ENCODE results near the gene KCTD17. TPM values are rescaled to one million over a fixed set of nuclear protein-coding genes. Genes with fewer than 3 reads are reported as not detected.
A peak's percentile ranks its signal among the peaks of the same experiment; 100 is the strongest.

KCTD17 gene
- total RNA-seq (10 to 100 TPM; 40.8 to 44.8 TPM), polyA plus RNA-seq (12.9 TPM)

DNA sequence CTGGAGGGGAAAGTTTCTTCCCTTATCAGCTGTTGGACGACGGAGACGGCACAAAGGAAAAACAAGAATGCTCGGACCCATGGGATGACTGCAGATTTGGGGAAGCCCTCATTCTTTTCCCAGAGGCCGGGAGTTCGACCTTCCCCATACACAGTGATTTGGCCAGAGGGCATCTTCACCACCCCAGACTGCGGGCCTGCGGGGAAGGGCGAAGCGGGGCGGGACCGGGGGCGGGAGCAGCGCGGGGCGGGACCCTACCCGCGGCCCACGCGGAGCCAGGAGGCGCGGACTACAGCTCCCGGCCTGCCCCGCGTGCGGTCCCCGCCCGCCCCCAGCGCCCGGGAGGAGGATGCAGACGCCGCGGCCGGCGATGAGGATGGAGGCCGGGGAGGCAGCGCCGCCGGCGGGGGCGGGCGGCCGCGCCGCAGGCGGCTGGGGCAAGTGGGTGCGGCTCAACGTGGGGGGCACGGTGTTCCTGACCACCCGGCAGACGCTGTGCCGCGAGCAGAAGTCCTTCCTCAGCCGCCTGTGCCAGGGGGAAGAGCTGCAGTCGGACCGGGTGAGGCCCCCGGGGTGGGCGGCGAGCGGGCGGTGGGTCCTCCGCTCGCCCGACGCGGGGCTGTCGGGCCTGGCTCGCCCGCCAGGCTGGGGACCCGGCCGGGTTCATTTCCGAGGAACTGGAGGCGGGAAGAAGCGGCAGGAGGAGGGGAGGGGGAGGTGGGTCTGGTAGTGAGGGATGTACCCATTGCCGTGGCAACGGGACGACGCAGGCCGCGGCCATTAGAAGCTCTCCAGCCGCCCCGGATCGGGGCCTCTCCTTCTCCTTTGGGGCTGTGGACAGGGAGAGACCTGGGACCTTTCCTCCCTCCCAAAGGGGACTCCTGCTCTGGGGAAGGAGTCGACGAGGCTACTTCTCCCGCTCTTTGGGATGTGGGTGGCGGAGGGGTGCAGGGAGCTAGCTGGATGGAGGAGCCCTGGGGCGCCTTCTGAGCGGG, at the start of gene KCTD17:
KCTD17 (plus strand) TSS at position 352 of the 995 bp plus-strand sequence; CDS start at position 371, 19 bp downstream.
- Mint-ChIP-seq H3K9me3 (no peaks in the 10 kb centered on the region), H3K36me3 (peaks cover 0 to 30% (median 3%) of the 10 kb centered on the region in 3 donors), H3K4me3 (peak within 1 kb of the TSS; percentile 77 to 88 (median 84)), H3K4me1 (peaks cover 6 to 20% (median 11%) of the 10 kb centered on the region in 3 donors), H3K27ac (peak within 1 kb of the TSS in 7 of 8 donors; percentile 45 to 93 (median 86)), H3K27me3 (no peaks in the 10 kb centered on the region)
- H3K27me3 ChIP-seq (ENCODE audit: insufficient read depth, low read length, poor library complexity, severe bottlenecking): no peaks in the 10 kb centered on the region
- POLR2A ChIA-PET: interaction anchor here (0.8 to 0.9 kb wide), 2 partner anchors 20 to 148 kb away, joined by 3 to 4 read pairs; no protein-coding TSS in a partner anchor
- peaks cover 10% of the 10 kb centered on the region for H3K4me1 ChIP-seq (ENCODE audit: insufficient read depth, low read length)
- no peak within 1 kb of the TSS for H3K27ac ChIP-seq (ENCODE audit: low read depth, low read length)
- no peaks in the 10 kb centered on the region for H3K9me3 ChIP-seq (ENCODE audit: low read length)
- peak within 1 kb of the TSS; percentile 62 for H3K4me3 ChIP-seq (ENCODE audit: low read length)
- peaks cover 11% of the 10 kb centered on the region for H3K36me3 ChIP-seq (ENCODE audit: insufficient read depth, low read length)
- peak; percentile 58 to 79 (median 69) for DNase-seq
- CTCF ChIA-PET: interaction anchor here (0.5 to 1.5 kb wide), 3 partner anchors 148 to 515 kb away, joined by 3 to 5 read pairs (median 3); no protein-coding TSS in a partner anchor

DNA sequence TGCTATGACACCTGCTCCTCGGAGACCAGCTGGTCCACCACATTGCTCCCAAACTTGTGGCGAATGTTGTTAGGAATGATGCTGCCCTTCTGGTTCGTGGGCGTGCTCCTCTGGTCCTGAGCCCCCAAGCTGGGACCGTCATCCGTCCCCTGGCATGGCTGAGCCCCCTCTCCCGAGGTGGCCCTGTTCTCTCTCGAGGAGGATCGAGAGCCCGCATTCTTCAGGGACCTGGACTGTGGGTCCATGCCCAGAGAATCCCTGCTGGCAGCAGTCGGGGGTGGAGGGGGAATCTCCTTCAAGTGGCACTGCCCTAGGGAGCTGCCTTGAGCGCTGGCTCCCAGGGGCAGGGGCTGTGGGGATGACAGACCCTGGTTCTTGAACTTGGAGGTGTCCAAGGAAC, 49.7 kb upstream of the KCTD17 start:
- Histone ChIP-seq H3K4me1 (ENCODE audit: insufficient read depth, low read length) (no peaks in the 10 kb centered on the region), H3K36me3 (ENCODE audit: insufficient read depth, low read length) (no peaks in the 10 kb centered on the region), H3K27ac (ENCODE audit: low read depth, low read length) (no peak overlapping the region), H3K4me3 (ENCODE audit: low read length) (no peak overlapping the region), H3K27me3 (ENCODE audit: insufficient read depth, low read length, poor library complexity, severe bottlenecking) (no peaks in the 10 kb centered on the region), H3K9me3 (ENCODE audit: low read length) (no peaks in the 10 kb centered on the region)
- no peaks in the 10 kb centered on the region for H3K4me1 Mint-ChIP-seq
- no peak overlapping the region for H3K27ac Mint-ChIP-seq
- CTCF ChIA-PET: no interaction called here
- POLR2A ChIA-PET: no interaction called here
- peaks cover 0 to 1% (median 0%) of the 10 kb centered on the region in 3 donors for H3K36me3 Mint-ChIP-seq
- H3K27me3 Mint-ChIP-seq: peaks cover 22 to 31% of the 10 kb centered on the region in 2 donors
- H3K9me3 Mint-ChIP-seq: no peaks in the 10 kb centered on the region
- H3K4me3 Mint-ChIP-seq: no peak overlapping the region
- DNase-seq: no peak

DNA sequence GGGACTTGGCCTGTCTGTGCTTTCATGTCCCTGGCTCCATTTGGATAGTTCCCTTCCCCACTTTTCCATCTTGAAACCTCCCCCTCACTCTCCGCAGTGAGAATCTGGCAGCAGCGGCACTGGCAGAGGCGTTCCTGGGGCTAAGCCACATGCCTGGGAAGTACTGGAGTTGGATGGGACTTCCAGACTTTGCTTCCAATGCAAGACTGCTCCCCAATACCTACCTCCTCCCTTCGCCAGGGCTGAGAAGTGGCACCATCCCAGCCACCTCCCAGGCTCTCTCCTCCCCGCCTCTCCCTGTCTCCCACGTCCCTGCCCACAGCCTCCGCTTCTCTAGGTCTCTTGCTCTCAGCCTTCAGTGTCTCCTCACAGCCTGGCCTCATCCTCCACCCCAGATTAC, 48.9 kb upstream of the KCTD17 start:
- no peak overlapping the region for H3K4me3 Mint-ChIP-seq
- Histone ChIP-seq H3K27me3 (ENCODE audit: insufficient read depth, low read length, poor library complexity, severe bottlenecking) (no peaks in the 10 kb centered on the region), H3K9me3 (ENCODE audit: low read length) (no peaks in the 10 kb centered on the region), H3K36me3 (ENCODE audit: insufficient read depth, low read length) (no peaks in the 10 kb centered on the region), H3K27ac (ENCODE audit: low read depth, low read length) (no peak overlapping the region), H3K4me1 (ENCODE audit: insufficient read depth, low read length) (no peaks in the 10 kb centered on the region), H3K4me3 (ENCODE audit: low read length) (no peak overlapping the region)
- CTCF ChIA-PET: no interaction called here
- no peak overlapping the region for H3K27ac Mint-ChIP-seq
- no peak for DNase-seq
- H3K36me3 Mint-ChIP-seq: peaks cover 0 to 1% (median 0%) of the 10 kb centered on the region in 3 donors
- POLR2A ChIA-PET: no interaction called here
- no peaks in the 10 kb centered on the region for H3K9me3 Mint-ChIP-seq
- H3K27me3 Mint-ChIP-seq: peaks cover 28 to 31% of the 10 kb centered on the region in 2 donors
- no peaks in the 10 kb centered on the region for H3K4me1 Mint-ChIP-seq

DNA sequence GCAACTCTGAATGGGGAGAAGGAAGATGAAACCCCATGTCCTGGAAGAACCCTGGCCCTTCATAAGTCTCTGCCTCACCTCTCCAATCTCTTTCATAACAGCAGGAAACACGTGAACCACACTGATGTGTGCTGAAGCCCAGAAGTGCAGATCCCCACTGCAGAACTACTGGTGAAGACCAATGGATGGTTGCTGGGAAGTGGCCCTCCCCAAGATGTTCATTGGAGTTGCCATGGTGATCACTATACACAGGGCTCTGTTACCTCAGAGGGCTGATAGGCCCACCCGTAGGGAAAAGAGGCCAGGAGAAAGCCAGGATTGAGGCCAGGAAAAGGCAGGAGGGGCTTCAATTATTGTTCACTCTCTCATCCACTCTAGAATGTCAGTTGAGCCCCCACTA, 43.9 kb upstream of the KCTD17 start:
- Histone ChIP-seq H3K36me3 (ENCODE audit: insufficient read depth, low read length) (no peaks in the 10 kb centered on the region), H3K9me3 (ENCODE audit: low read length) (no peaks in the 10 kb centered on the region), H3K4me1 (ENCODE audit: insufficient read depth, low read length) (no peaks in the 10 kb centered on the region), H3K27ac (ENCODE audit: low read depth, low read length) (no peak overlapping the region), H3K4me3 (ENCODE audit: low read length) (no peak overlapping the region), H3K27me3 (ENCODE audit: insufficient read depth, low read length, poor library complexity, severe bottlenecking) (no peaks in the 10 kb centered on the region)
- H3K4me1 Mint-ChIP-seq: no peaks in the 10 kb centered on the region
- ChIA-PET CTCF (interaction anchor here (1.2 kb wide), 1 partner anchor 15 kb away, joined by 4 read pairs; no protein-coding TSS in a partner anchor), POLR2A (no interaction called here)
- H3K4me3 Mint-ChIP-seq: no peak overlapping the region
- H3K27me3 Mint-ChIP-seq: peaks cover 28 to 33% of the 10 kb centered on the region in 2 donors
- peak overlapping the region in 1 of 8 donors; percentile 40 for H3K27ac Mint-ChIP-seq
- no peaks in the 10 kb centered on the region for H3K9me3 Mint-ChIP-seq
- H3K36me3 Mint-ChIP-seq: peaks cover 0 to 1% (median 0%) of the 10 kb centered on the region in 3 donors
- DNase-seq: no peak

DNA sequence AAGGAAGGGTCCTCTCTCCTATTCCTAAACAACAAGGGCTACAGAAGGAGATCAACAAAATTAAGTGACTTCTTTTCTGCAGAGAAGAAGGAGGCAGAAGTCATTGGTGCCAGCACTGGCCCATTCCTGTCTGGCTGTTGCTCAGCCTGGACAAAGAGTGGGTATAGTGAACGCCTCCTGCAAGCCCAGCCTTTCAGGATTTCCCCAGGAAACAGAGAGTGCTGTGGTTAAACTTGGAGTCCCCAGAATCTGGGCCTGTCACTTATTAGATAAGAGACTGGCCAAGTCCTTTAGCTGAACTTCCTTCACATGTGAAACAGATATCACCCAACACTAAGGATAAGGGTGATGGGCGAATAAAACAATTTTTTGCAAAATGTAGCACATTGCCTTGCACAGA, 43.2 kb upstream of the KCTD17 start:
- Mint-ChIP-seq H3K4me1 (no peaks in the 10 kb centered on the region), H3K4me3 (no peak overlapping the region), H3K36me3 (peaks cover 0 to 1% (median 0%) of the 10 kb centered on the region in 3 donors), H3K9me3 (no peaks in the 10 kb centered on the region), H3K27me3 (peaks cover 21 to 29% of the 10 kb centered on the region in 2 donors), H3K27ac (no peak overlapping the region)
- no peak for DNase-seq
- CTCF ChIA-PET: interaction anchor here (1.2 kb wide), 1 partner anchor 14 kb away, joined by 4 read pairs; no protein-coding TSS in a partner anchor
- Histone ChIP-seq H3K27me3 (ENCODE audit: insufficient read depth, low read length, poor library complexity, severe bottlenecking) (no peaks in the 10 kb centered on the region), H3K36me3 (ENCODE audit: insufficient read depth, low read length) (no peaks in the 10 kb centered on the region), H3K27ac (ENCODE audit: low read depth, low read length) (no peak overlapping the region), H3K4me1 (ENCODE audit: insufficient read depth, low read length) (no peaks in the 10 kb centered on the region), H3K9me3 (ENCODE audit: low read length) (no peaks in the 10 kb centered on the region), H3K4me3 (ENCODE audit: low read length) (no peak overlapping the region)
- POLR2A ChIA-PET: no interaction called here

- no peak overlapping the region for H3K27ac Mint-ChIP-seq
These were observed 42.1 kb upstream of the KCTD17 start for GRCh38 chr22:37009490-37009889.

GRCh38 chr22:37010174-37010573, 41.4 kb upstream of the KCTD17 start:
- Histone ChIP-seq H3K4me3 (ENCODE audit: low read length) (no peak overlapping the region), H3K4me1 (ENCODE audit: insufficient read depth, low read length) (no peaks in the 10 kb centered on the region), H3K27ac (ENCODE audit: low read depth, low read length) (no peak overlapping the region), H3K36me3 (ENCODE audit: insufficient read depth, low read length) (no peaks in the 10 kb centered on the region), H3K9me3 (ENCODE audit: low read length) (no peaks in the 10 kb centered on the region), H3K27me3 (ENCODE audit: insufficient read depth, low read length, poor library complexity, severe bottlenecking) (no peaks in the 10 kb centered on the region)
- no peak overlapping the region for H3K27ac Mint-ChIP-seq
- no peak overlapping the region for H3K4me3 Mint-ChIP-seq
- H3K4me1 Mint-ChIP-seq: no peaks in the 10 kb centered on the region
- H3K27me3 Mint-ChIP-seq: peaks cover 12 to 19% of the 10 kb centered on the region in 2 donors
- CTCF ChIA-PET: no interaction called here
- H3K9me3 Mint-ChIP-seq: no peaks in the 10 kb centered on the region
- POLR2A ChIA-PET: no interaction called here
- peaks cover 0 to 1% (median 0%) of the 10 kb centered on the region in 3 donors for H3K36me3 Mint-ChIP-seq
- DNase-seq: no peak

More at GRCh38 chr22:37009490-37009889, 42.1 kb upstream of the KCTD17 start:
- no peak for DNase-seq
- Mint-ChIP-seq H3K27me3 (peaks cover 13 to 26% of the 10 kb centered on the region in 2 donors), H3K4me1 (no peaks in the 10 kb centered on the region), H3K4me3 (no peak overlapping the region), H3K9me3 (no peaks in the 10 kb centered on the region), H3K36me3 (peaks cover 0 to 1% (median 0%) of the 10 kb centered on the region in 3 donors)
- Histone ChIP-seq H3K36me3 (ENCODE audit: insufficient read depth, low read length) (no peaks in the 10 kb centered on the region), H3K27me3 (ENCODE audit: insufficient read depth, low read length, poor library complexity, severe bottlenecking) (no peaks in the 10 kb centered on the region), H3K4me3 (ENCODE audit: low read length) (no peak overlapping the region), H3K27ac (ENCODE audit: low read depth, low read length) (no peak overlapping the region), H3K4me1 (ENCODE audit: insufficient read depth, low read length) (no peaks in the 10 kb centered on the region), H3K9me3 (ENCODE audit: low read length) (no peaks in the 10 kb centered on the region)
- ChIA-PET POLR2A (no interaction called here), CTCF (no interaction called here)

GRCh38 chr22:37010976-37011375, 40.6 kb upstream of the KCTD17 start:
- no peak overlapping the region for H3K27ac Mint-ChIP-seq
- POLR2A ChIA-PET: no interaction called here

More at GRCh38 chr22:37010976-37011375, 40.6 kb upstream of the KCTD17 start:
- peaks cover 0 to 1% (median 0%) of the 10 kb centered on the region in 3 donors for H3K36me3 Mint-ChIP-seq
- Histone ChIP-seq H3K36me3 (ENCODE audit: insufficient read depth, low read length) (no peaks in the 10 kb centered on the region), H3K9me3 (ENCODE audit: low read length) (no peaks in the 10 kb centered on the region), H3K4me1 (ENCODE audit: insufficient read depth, low read length) (no peaks in the 10 kb centered on the region), H3K4me3 (ENCODE audit: low read length) (no peak overlapping the region), H3K27me3 (ENCODE audit: insufficient read depth, low read length, poor library complexity, severe bottlenecking) (no peaks in the 10 kb centered on the region), H3K27ac (ENCODE audit: low read depth, low read length) (no peak overlapping the region)
- no peaks in the 10 kb centered on the region for H3K9me3 Mint-ChIP-seq
- CTCF ChIA-PET: interaction anchor here (0.9 kb wide), 1 partner anchor 11 kb away, joined by 4 read pairs; no protein-coding TSS in a partner anchor
- H3K27me3 Mint-ChIP-seq: peaks cover 6 to 17% of the 10 kb centered on the region in 2 donors
- no peak for DNase-seq
- H3K4me1 Mint-ChIP-seq: no peaks in the 10 kb centered on the region
- H3K4me3 Mint-ChIP-seq: no peak overlapping the region

All from CD8-positive, alpha-beta memory T cell (primary cell).